ENCODE results near the gene PCDHA4.
"Not testable (repeated sequence)": the region's sequence is repeated elsewhere in the genome, so short reads cannot be mapped to it uniquely, and the experiment has no call there.

PCDHA4 gene

GRCh38 chr5:140806834-140807775 is at the start of gene PCDHA4:
TSS of gene PCDHA4 (plus strand) at chr5:140807068.
- DNase-seq (ENCODE audit: low read depth): no peak

GRCh38 chr5:140764177-140764973 is 42.5 kb upstream of the PCDHA4 start:
- no peak for DNase-seq (ENCODE audit: low read depth)

GRCh38 chr5:140767444-140767843 is 39.4 kb upstream of the PCDHA4 start:
- no peak for DNase-seq (ENCODE audit: low read depth)

- no peak for DNase-seq (ENCODE audit: low read depth)
These were observed 26.4 kb upstream of the PCDHA4 start for GRCh38 chr5:140780512-140780911.

GRCh38 chr5:140785905-140786686 is 20.8 kb upstream of the PCDHA4 start, which contains the start of gene PCDHA1:
TSS of gene PCDHA1 (plus strand) at chr5:140786140.
- no peak for DNase-seq (ENCODE audit: low read depth)

GRCh38 chr5:140787422-140787821 is 19.4 kb upstream of the PCDHA4 start:
- not testable (repeated sequence) for DNase-seq (ENCODE audit: low read depth)

GRCh38 chr5:140787849-140788504 is 18.9 kb upstream of the PCDHA4 start:
- not testable (repeated sequence) for DNase-seq (ENCODE audit: low read depth)

GRCh38 chr5:140791089-140791488 is 15.8 kb upstream of the PCDHA4 start:
- DNase-seq (ENCODE audit: low read depth): no peak

- no peak for DNase-seq (ENCODE audit: low read depth)
These were observed 12.1 kb upstream of the PCDHA4 start, which contains the start of gene PCDHA2 for GRCh38 chr5:140794595-140795258. TSS of gene PCDHA2 (plus strand) at chr5:140794852.

GRCh38 chr5:140795259-140795641 is 11.6 kb upstream of the PCDHA4 start:
- DNase-seq (ENCODE audit: low read depth): no peak

GRCh38 chr5:140796072-140796717 is 10.7 kb upstream of the PCDHA4 start:
- not testable (repeated sequence) for DNase-seq (ENCODE audit: low read depth)

GRCh38 chr5:140796718-140797095 is 10.2 kb upstream of the PCDHA4 start:
- DNase-seq (ENCODE audit: low read depth): no peak

- no peak for DNase-seq (ENCODE audit: low read depth)
These were observed 5.9 kb upstream of the PCDHA4 start, which contains the start of gene PCDHA3 for GRCh38 chr5:140800816-140801493. TSS of gene PCDHA3 (plus strand) at chr5:140801057.

GRCh38 chr5:140801494-140801841 is 5.4 kb upstream of the PCDHA4 start:
- no peak for DNase-seq (ENCODE audit: low read depth)

- not testable (repeated sequence) for DNase-seq (ENCODE audit: low read depth)
These were observed 4.5 kb upstream of the PCDHA4 start for GRCh38 chr5:140802381-140802780.

- no peak for DNase-seq (ENCODE audit: low read depth)
These were observed 4.0 kb upstream of the PCDHA4 start for GRCh38 chr5:140802781-140803271.

GRCh38 chr5:140808241-140808888 is 1.5 kb downstream of the PCDHA4 start:
- not testable (repeated sequence) for DNase-seq (ENCODE audit: low read depth)

- DNase-seq (ENCODE audit: low read depth): no peak
These were observed 2.0 kb downstream of the PCDHA4 start for GRCh38 chr5:140808889-140809291.

All from stimulated activated CD8-positive, alpha-beta memory T cell treated with anti-CD3 and anti-CD28 coated beads, Interleukin-15, amount 100 ng/mL, for 24 hours (primary cell).